COLO668 (cell line): ENCODE measurements around the gene CAMTA1.
A peak's percentile ranks its signal among the peaks of the same experiment; 100 is the strongest.

ENCODE experiments used
- DNase-seq: peaks from one replicate; lab custom pipeline; 2025; ENCODE audit not compliant: unreplicated experiment; lab: John Stamatoyannopoulos, UW

The CAMTA1 gene

GRCh38 chr1:7221826-7222694, 436.8 kb downstream of the CAMTA1 start:
- DNase-seq = no peak

GRCh38 chr1:7222695-7223015, 437.4 kb downstream of the CAMTA1 start:
- DNase-seq = no peak

- no peak for DNase-seq
Observed at GRCh38 chr1:7223334-7224080, 438.3 kb downstream of the CAMTA1 start.

- no peak for DNase-seq
Observed at GRCh38 chr1:7224081-7224534, 438.9 kb downstream of the CAMTA1 start.

GRCh38 chr1:7224644-7225043, 439.4 kb downstream of the CAMTA1 start:
- peak; percentile 86 for DNase-seq

- DNase-seq = no peak
Observed at GRCh38 chr1:7225711-7226505, 440.7 kb downstream of the CAMTA1 start.

GRCh38 chr1:7227654-7228053, 442.4 kb downstream of the CAMTA1 start:
- no peak for DNase-seq

- DNase-seq = peak; percentile 92
Observed at GRCh38 chr1:7228252-7228961, 443.2 kb downstream of the CAMTA1 start.

- DNase-seq = peak; percentile 77
Observed at GRCh38 chr1:7229186-7229585, 443.9 kb downstream of the CAMTA1 start.

- no peak for DNase-seq
Observed at GRCh38 chr1:7229696-7230631, 444.7 kb downstream of the CAMTA1 start.

GRCh38 chr1:7232441-7233236, 447.4 kb downstream of the CAMTA1 start:
- no peak for DNase-seq

- no peak for DNase-seq
Observed at GRCh38 chr1:7233237-7233540, 447.9 kb downstream of the CAMTA1 start.

GRCh38 chr1:7233646-7234470, 448.6 kb downstream of the CAMTA1 start:
- DNase-seq = no peak

GRCh38 chr1:7234471-7234755, 449.2 kb downstream of the CAMTA1 start:
- DNase-seq = no peak

- no peak for DNase-seq
Observed at GRCh38 chr1:7235871-7236517, 450.7 kb downstream of the CAMTA1 start.

GRCh38 chr1:7236844-7237515, 451.7 kb downstream of the CAMTA1 start:
- DNase-seq = no peak

GRCh38 chr1:7247158-7247557, 461.9 kb downstream of the CAMTA1 start:
- no peak for DNase-seq
